Measurements from ENCODE around the gene BAG5.

DNA sequence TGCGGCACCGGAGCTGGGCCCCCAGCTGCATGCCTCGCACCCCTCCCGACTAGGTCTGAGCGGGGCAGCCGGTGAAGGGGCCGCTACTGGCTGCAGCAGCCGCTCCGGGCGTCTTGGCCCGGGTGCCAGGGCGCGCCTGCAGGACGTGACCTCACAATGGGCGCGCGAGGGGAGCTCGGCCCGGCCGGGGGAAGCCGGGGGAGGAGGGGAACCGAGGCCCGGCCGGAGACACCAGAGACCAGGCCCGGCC is 353 bp downstream of the BAG5 start:
- peak; percentile 73; the same call in 1 of the 2 replicates for TF ChIP-seq JUN (CRISPR knock-in tag; IDR thresholded peaks at IDR 0.05)
- TF ChIP-seq, protein P1, sequence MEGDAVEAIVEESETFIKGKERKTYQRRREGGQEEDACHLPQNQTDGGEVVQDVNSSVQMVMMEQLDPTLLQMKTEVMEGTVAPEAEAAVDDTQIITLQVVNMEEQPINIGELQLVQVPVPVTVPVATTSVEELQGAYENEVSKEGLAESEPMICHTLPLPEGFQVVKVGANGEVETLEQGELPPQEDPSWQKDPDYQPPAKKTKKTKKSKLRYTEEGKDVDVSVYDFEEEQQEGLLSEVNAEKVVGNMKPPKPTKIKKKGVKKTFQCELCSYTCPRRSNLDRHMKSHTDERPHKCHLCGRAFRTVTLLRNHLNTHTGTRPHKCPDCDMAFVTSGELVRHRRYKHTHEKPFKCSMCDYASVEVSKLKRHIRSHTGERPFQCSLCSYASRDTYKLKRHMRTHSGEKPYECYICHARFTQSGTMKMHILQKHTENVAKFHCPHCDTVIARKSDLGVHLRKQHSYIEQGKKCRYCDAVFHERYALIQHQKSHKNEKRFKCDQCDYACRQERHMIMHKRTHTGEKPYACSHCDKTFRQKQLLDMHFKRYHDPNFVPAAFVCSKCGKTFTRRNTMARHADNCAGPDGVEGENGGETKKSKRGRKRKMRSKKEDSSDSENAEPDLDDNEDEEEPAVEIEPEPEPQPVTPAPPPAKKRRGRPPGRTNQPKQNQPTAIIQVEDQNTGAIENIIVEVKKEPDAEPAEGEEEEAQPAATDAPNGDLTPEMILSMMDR (IDR thresholded peaks at IDR 0.05): no peak

Data from WTC11 (cell line).